Measurements from ENCODE around the gene MORF4L1.
"Not testable (repeated sequence)": the region's sequence is repeated elsewhere in the genome, so short reads cannot be mapped to it uniquely, and the experiment has no call there.

Gene MORF4L1

GRCh38 chr15:78837543-78837942 is 35.1 kb upstream of the MORF4L1 start:
- no peak for TF ChIP-seq CTCF (IDR thresholded peaks at IDR 0.05; ENCODE audit: extremely low read depth, missing control alignments)
- no peak for DNase-seq (ENCODE audit: low spot score)

- no peak for DNase-seq (ENCODE audit: low spot score)
- TF ChIP-seq CTCF (IDR thresholded peaks at IDR 0.05; ENCODE audit: extremely low read depth, missing control alignments): no peak
Measured at GRCh38 chr15:78838489-78838888, 34.2 kb upstream of the MORF4L1 start.

GRCh38 chr15:78839151-78839550 is 33.5 kb upstream of the MORF4L1 start:
- DNase-seq (ENCODE audit: low spot score): not testable (repeated sequence)

GRCh38 chr15:78840661-78841375 is 31.9 kb upstream of the MORF4L1 start:
- DNase-seq (ENCODE audit: low spot score): peak; percentile 59

GRCh38 chr15:78841376-78841706 is 31.3 kb upstream of the MORF4L1 start:
- TF ChIP-seq CTCF (IDR thresholded peaks at IDR 0.05; ENCODE audit: extremely low read depth, missing control alignments): no peak
- no peak for DNase-seq (ENCODE audit: low spot score)

More at GRCh38 chr15:78840661-78841375, 31.9 kb upstream of the MORF4L1 start:
- TF ChIP-seq CTCF (IDR thresholded peaks at IDR 0.05; ENCODE audit: extremely low read depth, missing control alignments): no peak

- no peak for TF ChIP-seq CTCF (IDR thresholded peaks at IDR 0.05; ENCODE audit: extremely low read depth, missing control alignments)
- DNase-seq (ENCODE audit: low spot score): no peak
Measured at GRCh38 chr15:78841891-78842290, 30.8 kb upstream of the MORF4L1 start.

GRCh38 chr15:78842519-78842918 is 30.2 kb upstream of the MORF4L1 start:
- peak; percentile 73 for DNase-seq (ENCODE audit: low spot score)
- TF ChIP-seq CTCF (IDR thresholded peaks at IDR 0.05; ENCODE audit: extremely low read depth, missing control alignments): no peak

- not testable (repeated sequence) for DNase-seq (ENCODE audit: low spot score)
Measured at GRCh38 chr15:78846906-78847305, 25.8 kb upstream of the MORF4L1 start.

GRCh38 chr15:78847387-78847906 is 25.2 kb upstream of the MORF4L1 start:
- DNase-seq (ENCODE audit: low spot score): not testable (repeated sequence)
